Neural crest cell (in vitro differentiated cells): ENCODE measurements around the gene CDK5RAP2. TPM values are rescaled to one million over a fixed set of nuclear protein-coding genes. Genes with fewer than 3 reads are reported as not detected.
A peak's percentile ranks its signal among the peaks of the same experiment; 100 is the strongest.
"Not testable (repeated sequence)": the region's sequence is repeated elsewhere in the genome, so short reads cannot be mapped to it uniquely, and the experiment has no call there.

Experiments
- DNase-seq: peaks from one replicate; pipeline ENCODE4 v3.0.0; 2021; ENCODE audit warnings: low read depth, mixed read lengths, low spot score
- H3K27ac Mint-ChIP-seq: one replicate; pipeline ENCODE4 v1.8.0; 2021; ENCODE audit warnings: mild to moderate bottlenecking, mixed read lengths; ENCODE audit not compliant: unreplicated experiment
- H3K27me3 Mint-ChIP-seq: 2 replicates; pipeline ENCODE4 v1.8.0; 2021; ENCODE audit warnings: low read depth, mild to moderate bottlenecking, mixed read lengths
- H3K36me3 Mint-ChIP-seq: 2 replicates; pipeline ENCODE4 v1.8.0; 2021; ENCODE audit warnings: low read depth, mild to moderate bottlenecking, mixed read lengths
- H3K4me1 Mint-ChIP-seq: 2 replicates; pipeline ENCODE4 v1.8.0; 2021; ENCODE audit warnings: mixed read lengths
- H3K4me3 Mint-ChIP-seq: one replicate; pipeline ENCODE4 v1.8.0; 2021; ENCODE audit warnings: mild to moderate bottlenecking, mixed read lengths
- H3K9me3 Mint-ChIP-seq: 2 replicates; pipeline ENCODE4 v1.8.0; 2021; ENCODE audit warnings: mixed read lengths
- total RNA-seq: library from RNA; stranded (reverse); gene quantifications from 2 replicates; pipeline ENCODE4 v1.2.1, GENCODE V29; 2021
- TF ChIP-seq, protein P1 (sequence below): fragments of 200-600 bp; sonication (generic); conservative IDR thresholded peaks from 2 replicates; pipeline ENCODE4 v1.5.0; 2021; ENCODE audit warnings: antibody characterized with exemption, mild to moderate bottlenecking

Gene CDK5RAP2
- total RNA-seq, 1 donor from 2014 or later: 116 TPM

DNA sequence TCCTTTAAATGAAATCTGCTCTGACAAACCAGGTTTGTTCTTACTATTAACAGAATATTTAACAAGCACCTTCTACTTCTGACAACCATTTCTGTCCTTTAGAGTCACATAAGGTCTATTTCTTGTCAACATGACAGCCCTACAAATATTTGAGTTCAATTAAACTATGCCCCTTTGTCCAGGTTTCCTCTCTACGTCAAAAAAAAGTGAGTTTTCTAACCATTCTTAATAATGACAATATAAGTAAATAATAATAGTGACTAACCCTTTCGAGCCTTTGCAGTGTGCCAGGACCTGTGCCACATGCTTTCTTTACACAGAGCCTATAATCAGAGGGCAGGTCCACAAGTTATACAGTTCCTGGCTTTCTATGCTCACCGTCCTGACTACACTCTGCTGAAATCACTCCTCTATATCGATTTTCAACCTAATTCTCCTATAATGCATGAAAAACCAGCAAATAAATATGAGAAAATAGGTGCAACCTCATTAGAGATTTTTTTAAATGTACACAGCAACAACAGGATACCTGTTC, 115.0 kb downstream of the CDK5RAP2 start:
- TF ChIP-seq, protein P1, sequence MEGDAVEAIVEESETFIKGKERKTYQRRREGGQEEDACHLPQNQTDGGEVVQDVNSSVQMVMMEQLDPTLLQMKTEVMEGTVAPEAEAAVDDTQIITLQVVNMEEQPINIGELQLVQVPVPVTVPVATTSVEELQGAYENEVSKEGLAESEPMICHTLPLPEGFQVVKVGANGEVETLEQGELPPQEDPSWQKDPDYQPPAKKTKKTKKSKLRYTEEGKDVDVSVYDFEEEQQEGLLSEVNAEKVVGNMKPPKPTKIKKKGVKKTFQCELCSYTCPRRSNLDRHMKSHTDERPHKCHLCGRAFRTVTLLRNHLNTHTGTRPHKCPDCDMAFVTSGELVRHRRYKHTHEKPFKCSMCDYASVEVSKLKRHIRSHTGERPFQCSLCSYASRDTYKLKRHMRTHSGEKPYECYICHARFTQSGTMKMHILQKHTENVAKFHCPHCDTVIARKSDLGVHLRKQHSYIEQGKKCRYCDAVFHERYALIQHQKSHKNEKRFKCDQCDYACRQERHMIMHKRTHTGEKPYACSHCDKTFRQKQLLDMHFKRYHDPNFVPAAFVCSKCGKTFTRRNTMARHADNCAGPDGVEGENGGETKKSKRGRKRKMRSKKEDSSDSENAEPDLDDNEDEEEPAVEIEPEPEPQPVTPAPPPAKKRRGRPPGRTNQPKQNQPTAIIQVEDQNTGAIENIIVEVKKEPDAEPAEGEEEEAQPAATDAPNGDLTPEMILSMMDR: no peak
- peaks cover 23% of the 10 kb centered on the region for H3K36me3 Mint-ChIP-seq
- H3K27ac Mint-ChIP-seq: no peak overlapping the region
- no peaks in the 10 kb centered on the region for H3K27me3 Mint-ChIP-seq
- H3K4me1 Mint-ChIP-seq: no peaks in the 10 kb centered on the region
- DNase-seq: no peak
- no peak overlapping the region for H3K4me3 Mint-ChIP-seq
- H3K9me3 Mint-ChIP-seq: no peaks in the 10 kb centered on the region

DNA sequence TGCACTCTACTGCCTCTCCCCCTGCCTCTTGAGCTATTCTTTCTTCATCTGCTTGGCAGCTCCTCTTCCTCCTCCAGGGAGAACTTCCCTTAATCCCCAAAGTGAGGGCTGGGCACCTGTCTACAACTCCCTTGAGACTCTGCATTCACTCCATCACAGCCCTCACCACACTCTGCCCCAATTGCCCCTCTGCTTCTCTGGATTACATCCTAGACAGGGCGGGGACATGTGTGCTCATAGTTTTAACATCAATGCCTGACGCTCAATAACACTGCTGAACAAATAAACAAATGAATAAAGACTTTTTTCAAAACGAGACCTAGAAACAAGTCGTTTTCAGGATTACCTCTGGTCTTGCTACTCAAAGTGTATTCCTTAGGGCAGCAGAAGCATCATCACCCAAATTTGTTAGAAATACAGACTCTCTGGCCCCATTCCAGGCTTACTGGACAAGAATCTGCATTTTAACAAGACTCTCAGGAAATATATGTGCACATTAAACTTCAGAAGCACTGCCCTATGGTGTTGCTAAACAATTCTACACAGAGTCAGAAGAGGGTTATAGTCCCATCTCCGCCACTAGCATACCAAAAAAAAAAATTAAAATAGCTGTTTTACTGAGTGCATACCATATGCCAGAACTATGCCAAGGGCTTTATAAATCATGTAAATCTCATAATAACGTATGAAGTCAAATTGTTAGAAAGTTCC, 115.6 kb downstream of the CDK5RAP2 start:
- Mint-ChIP-seq H3K9me3 (no peaks in the 10 kb centered on the region), H3K4me3 (no peak overlapping the region), H3K36me3 (peaks cover 26% of the 10 kb centered on the region), H3K27me3 (no peaks in the 10 kb centered on the region), H3K27ac (peak overlapping the region; percentile 46), H3K4me1 (no peaks in the 10 kb centered on the region)
- DNase-seq: no peak
- TF ChIP-seq, protein P1: no peak

DNA sequence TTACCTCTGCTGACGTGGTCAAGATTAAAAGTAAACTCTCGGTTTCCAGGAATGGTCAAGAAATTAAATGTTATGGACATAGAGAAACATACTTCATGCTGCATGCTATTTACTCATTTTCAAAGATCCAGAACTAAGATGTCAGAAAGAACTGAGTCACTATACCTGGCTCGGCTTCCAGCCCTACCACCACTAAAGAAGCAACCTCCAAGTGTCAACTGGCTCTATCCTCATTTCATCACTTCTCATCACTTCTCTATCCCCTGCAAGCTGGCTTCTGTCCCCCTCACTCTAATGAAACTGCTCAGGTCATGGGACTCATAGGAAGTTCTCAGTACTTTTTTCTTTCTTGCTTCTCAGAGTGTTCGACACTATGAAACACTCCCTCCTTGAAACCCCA, 116.2 kb downstream of the CDK5RAP2 start:
- TF ChIP-seq, protein P1: no peak
- peak overlapping the region; percentile 46 for H3K27ac Mint-ChIP-seq

GRCh38 chr9:120461677-120462076, 118.3 kb downstream of the CDK5RAP2 start:
- H3K36me3 Mint-ChIP-seq: peaks cover 21% of the 10 kb centered on the region
- DNase-seq, H3K27ac Mint-ChIP-seq, H3K9me3 Mint-ChIP-seq, H3K4me1 Mint-ChIP-seq, H3K4me3 Mint-ChIP-seq, H3K27me3 Mint-ChIP-seq: not testable (repeated sequence)

More for the DNA sequence above, 116.2 kb downstream of the CDK5RAP2 start:
- H3K4me3 Mint-ChIP-seq: no peak overlapping the region
- no peaks in the 10 kb centered on the region for H3K27me3 Mint-ChIP-seq
- no peak for DNase-seq
- H3K9me3 Mint-ChIP-seq: no peaks in the 10 kb centered on the region
- no peaks in the 10 kb centered on the region for H3K4me1 Mint-ChIP-seq
- H3K36me3 Mint-ChIP-seq: peaks cover 23% of the 10 kb centered on the region

GRCh38 chr9:120456218-120456617, 123.7 kb downstream of the CDK5RAP2 start:
- Mint-ChIP-seq H3K27ac (no peak overlapping the region), H3K4me1 (no peaks in the 10 kb centered on the region), H3K36me3 (peaks cover 23% of the 10 kb centered on the region), H3K4me3 (no peak overlapping the region), H3K9me3 (no peaks in the 10 kb centered on the region), H3K27me3 (no peaks in the 10 kb centered on the region)
- TF ChIP-seq, protein P1: no peak
- no peak for DNase-seq

DNA sequence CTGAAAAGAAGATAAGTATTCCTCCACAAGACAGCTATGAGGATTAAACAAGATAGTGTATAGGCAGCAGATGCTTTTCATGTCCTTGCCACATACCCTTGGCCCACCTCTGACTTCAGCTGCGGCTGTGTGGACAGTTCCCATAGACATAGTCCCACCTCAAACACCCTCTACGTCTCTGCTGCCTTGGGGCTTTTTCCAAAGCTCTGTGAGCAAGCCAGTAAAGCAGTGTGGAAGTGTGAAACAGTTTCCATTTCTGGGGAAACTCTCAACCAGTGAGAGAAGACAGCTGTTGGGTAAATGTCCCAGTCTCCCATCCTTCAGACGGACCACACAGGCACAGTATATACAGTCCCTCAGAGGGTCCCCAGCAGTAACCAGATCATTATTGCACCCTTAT, 125.5 kb downstream of the CDK5RAP2 start:
- TF ChIP-seq, protein P1: no peak
- H3K36me3 Mint-ChIP-seq: peaks cover 22% of the 10 kb centered on the region

More for the DNA sequence above, 125.5 kb downstream of the CDK5RAP2 start:
- Mint-ChIP-seq H3K4me1 (no peaks in the 10 kb centered on the region), H3K4me3 (no peak overlapping the region), H3K27me3 (no peaks in the 10 kb centered on the region), H3K27ac (no peak overlapping the region), H3K9me3 (no peaks in the 10 kb centered on the region)
- DNase-seq: no peak
